Measurements from ENCODE around the gene MVB12B.
"Not testable (repeated sequence)": the region's sequence is repeated elsewhere in the genome, so short reads cannot be mapped to it uniquely, and the experiment has no call there.

MVB12B gene

DNA sequence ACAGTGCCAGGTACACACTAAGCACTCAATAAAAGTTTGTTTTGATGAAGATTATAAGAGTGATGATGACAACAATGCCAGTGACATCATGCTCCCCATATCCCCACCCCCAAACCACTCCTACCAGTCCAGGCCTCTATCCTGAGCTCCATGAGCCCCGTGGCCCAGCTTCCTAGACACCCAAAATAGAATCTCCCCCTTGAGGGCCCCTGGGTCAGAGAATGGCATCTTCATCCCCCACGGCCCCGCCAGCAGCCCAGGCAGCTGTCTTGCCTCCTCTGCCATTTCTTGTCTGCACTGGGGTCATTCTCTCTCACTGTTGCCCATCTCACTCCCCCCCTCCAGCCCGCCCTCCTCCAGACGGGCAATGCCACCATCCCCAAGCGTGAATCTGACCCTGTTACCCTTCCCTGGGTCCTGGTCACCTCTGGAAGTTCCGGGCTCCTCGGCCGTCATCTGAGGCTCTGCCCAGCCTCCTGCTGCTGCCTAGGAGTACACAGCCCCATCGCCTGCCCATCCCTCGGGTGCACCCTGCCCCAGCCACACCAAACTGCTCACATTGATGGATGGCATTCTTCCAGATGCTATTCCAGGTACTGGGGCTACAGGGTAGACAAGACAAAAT lies 210.3 kb downstream of the MVB12B start:
- intact Hi-C loops (cut with DNase I): no loop called here
- DNase-seq: no peak

DNA sequence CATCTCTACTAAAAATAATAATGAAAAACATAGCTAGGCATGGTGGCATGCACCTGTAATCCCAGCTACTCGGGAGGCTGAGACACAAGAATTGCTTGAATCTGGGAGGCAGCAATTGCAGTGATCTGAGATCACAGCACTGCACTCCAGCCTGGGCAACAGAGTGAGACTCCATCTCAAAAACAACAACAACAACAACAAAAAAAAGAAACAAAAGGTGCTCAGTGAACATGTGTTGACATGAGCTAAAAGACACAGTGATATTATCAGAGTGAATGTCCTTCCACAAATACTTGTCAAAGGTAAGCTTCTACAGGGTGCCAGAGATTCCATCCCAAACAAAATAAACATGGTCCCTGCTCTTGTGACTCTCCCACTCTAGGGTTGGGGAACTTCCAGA lies 211.9 kb downstream of the MVB12B start:
- no peak for DNase-seq
- intact Hi-C loops (cut with DNase I): no loop called here

DNA sequence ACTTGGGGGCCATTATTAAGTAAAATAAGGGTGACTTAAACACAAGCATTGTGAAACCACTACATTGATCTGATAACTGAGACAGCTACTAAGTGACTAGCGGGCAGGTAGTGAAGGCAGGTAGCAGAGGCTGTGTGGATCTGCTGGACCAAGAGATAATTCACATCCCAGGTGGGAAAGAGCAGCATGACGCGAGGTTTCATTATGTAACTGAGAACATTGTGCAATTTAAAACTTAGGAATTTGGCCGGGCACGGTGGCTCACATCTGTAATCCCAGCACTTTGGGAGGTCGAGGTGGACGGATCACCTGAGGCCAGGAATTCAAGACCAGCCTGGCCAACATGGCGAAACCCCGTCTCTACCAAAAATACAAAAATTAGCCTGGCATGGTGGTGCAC lies 213.8 kb downstream of the MVB12B start:
- intact Hi-C loops (cut with DNase I); DNase-seq: not testable (repeated sequence)

DNA sequence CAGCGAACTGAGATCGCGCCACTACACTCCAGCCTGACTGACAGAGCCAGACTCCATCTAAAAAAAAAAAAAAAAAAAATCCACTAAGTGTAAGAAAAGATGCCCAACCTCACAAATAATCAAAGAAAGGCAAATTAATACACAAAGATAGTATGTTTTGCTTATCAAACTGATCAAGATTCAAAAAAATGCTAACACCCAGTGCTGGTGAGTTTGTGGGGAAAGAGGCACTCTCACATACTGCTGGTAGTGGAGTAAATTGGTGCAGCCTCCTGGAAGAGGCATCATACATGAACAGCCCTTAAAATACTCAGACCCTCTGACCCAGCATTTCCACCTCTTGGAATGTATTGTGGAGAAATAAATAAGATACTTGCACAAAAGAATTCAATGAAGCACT lies 216.9 kb downstream of the MVB12B start:
- no peak for DNase-seq
- intact Hi-C loops (cut with DNase I): no loop called here

DNA sequence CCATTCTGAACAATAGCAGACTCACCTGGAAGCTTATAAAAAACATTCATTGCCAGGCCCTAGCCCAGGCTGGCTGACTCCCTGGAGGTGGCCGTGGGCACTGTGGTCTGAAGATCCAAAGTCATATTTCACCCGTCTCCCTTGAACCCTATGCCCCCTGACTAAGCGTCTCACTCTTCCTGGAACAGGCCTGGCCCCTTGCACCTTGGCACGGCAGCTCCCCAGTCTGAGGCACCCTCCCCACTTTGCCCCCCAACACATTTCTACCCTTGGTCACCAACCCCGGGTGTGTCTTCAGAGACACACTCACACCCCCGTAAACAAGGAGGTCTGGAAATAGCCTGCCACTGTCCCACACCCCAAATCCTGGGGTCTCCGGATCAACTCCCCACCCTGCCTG lies 218.5 kb downstream of the MVB12B start:
- DNase-seq: no peak
- intact Hi-C loops (cut with DNase I): no loop called here

DNA sequence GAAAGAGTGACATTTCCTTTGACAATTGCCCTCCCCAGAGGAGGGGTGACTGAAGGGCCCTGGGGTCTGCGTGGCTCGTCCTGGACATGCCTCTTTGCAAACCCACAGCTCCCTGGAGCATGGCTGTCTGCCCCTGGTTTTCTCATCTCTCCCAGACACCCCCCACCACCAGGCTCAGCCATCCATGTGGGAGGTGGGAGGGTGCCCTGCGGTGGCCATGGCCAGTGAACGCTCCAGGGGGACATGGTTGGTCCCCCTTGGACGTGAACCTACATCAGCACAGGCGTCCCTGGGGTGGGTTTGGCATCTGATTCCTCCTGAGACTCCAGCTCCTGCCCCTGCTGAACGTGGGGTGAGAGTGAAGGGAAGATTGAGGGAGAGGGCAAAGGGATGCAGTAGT lies 219.4 kb downstream of the MVB12B start:
- no peak for DNase-seq

DNA sequence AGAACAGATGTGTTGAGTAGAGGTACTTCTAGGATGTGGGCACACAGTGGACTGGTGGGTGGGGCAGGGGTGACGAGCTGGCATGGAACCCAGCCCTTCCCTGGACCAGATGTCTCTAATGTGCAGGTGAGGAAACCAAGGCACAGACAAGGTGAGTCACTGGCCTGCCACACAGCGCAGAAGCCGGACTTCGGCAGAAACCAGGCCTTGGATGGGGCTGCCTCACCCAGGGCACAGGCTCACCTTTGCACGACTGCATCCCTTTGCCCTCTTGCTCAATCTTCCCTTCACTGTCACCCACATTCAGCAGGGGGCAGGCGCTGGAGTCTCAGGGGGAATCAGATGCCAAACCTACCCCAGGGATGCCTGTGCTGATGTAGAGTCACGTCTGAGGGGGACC lies 221.7 kb downstream of the MVB12B start:
- intact Hi-C loops (cut with DNase I): no loop called here
- no peak for DNase-seq

More for the DNA sequence above, 219.4 kb downstream of the MVB12B start:
- intact Hi-C loops (cut with DNase I): no loop called here

DNA sequence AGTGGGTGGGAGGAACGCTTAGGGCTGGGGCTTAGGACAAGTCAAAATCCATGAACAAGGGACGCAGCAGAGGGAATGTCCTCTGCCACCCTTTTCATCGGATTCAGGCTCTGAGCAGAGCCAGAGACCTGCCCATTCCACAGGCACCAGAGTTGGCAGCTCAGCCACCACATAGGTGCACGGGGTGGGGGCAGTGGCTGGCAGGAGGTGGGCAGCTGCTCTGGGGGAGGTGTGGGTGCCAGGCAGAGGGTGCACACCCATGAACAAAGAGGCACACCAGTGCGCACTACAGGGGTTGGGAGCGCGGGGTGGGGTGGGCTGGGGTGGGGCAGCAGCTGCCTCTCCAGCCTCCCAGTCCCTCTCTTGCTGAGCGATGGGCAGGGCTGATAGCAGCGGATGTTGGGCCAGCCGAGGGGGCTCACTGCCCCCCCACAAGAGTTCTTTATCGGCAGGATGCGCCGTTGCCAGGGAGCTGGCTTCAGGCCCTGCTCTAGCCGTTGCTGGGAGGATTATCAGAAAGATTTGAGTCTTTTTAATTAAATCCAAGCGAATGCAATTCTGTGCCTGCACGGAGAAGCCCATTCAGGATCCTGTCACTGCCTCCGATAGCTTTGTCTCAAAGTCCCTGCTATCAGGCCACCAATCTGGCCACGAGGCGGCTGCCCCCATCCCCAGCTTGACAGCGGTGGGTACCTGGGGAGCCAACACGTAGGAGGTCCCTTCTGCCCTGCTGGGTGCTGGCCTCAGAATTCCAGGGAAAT lies 222.8 kb downstream of the MVB12B start:
- DNase-seq: no peak
- intact Hi-C loops (cut with DNase I): no loop called here

DNA sequence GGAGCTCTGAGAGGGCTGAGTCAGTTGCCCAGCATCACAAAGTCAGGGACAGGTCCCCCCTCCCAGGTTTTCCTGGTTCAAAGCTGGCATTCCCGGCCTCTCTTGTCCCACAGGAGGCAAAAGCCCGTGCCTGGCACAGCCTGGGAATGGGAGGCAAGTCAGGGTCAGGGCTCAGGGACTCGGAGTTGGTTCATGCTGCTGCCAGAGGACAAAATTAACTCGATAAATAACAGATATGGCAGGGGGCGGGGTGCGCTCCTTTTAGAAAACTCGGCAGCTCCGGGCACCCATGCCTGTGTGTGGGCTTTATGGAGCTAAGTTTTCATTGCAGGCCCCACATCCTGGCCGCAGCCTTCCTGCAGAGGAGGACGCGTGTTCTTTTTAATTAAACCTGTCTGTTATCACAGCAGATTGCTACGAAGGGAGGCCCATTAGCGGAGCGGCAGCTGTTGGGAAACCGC lies 224.3 kb downstream of the MVB12B start:
- intact Hi-C loops (cut with DNase I): no loop called here
- DNase-seq: no peak

DNA sequence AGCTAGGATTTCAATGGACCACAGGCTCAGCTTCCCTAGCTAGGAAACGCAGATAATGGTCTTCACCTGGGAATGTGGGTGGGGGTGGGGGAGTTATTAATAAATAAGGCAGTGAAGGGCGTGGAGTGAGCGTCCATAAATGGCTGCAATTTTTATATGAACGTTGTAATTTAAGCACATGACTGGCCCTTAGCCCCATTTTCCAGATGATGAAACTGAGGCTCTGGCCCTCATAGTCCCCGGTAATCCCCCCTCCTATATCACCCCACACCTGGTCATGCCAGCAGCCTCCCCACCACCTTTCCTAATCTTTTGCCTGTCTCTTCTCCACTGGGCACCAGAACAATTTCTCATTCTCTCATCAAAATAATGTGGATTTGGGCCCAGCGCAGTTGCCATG lies 225.2 kb downstream of the MVB12B start:
- peak in 1 of 42 donors; percentile 1 for DNase-seq
- intact Hi-C loops (cut with DNase I): no loop called here

DNA sequence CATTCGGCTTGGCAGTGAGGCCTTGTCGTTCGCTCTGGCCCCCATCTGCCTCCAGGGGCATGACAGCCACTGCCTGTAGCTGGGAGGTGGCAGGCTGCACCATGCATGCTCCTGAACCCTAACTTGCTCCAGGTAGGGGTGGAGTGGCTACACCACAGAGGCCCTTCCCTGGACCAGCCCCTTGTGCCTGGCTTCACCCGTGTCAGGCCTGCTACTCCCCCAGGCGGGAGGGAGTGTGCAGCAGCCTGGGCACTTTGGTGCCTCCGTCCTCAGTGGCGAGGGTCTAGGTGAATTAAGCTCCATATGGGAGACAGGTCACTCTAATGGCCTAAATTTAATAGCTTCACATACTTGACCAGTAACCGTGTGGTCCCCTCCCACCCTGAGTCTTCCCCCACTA lies 227.7 kb downstream of the MVB12B start:
- no peak for DNase-seq
- intact Hi-C loops (cut with DNase I): no loop called here

DNA sequence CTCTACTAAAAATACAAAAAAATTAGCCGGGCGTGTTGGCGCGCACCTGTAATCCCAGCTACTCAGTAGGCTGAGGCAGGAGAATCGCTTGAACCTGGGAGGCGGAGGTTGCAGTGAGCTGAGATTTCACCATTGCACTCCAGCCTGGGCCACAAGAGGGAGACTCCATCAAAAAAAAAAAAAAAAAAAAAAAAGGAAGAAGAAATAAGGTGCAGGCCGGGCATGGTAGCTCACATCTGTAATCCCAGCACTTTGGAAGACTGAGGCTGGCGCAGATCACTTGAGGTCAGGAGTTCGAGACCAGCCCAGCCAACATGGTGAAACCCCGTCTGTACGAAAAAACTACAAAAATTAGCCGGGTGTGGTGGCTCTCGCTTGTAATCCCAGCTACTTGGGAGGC lies 228.8 kb downstream of the MVB12B start:
- intact Hi-C loops (cut with DNase I); DNase-seq: not testable (repeated sequence)
